H1 (cell line): ENCODE results near the gene MAP4. TPM values are rescaled to one million over a fixed set of nuclear protein-coding genes. Genes with fewer than 3 reads are reported as not detected.

Experiments used
- CTCF ChIA-PET: fragments of 300-600 bp; sonication (Branson Sonifier 250); formaldehyde crosslinking; loops from one replicate; lab custom pipeline; 2021; ENCODE audit not compliant: partially characterized antibody; lab: Charles Lee
- POLR2A ChIA-PET: fragments of 300-600 bp; sonication (Branson Sonifier 250); formaldehyde crosslinking; loops from one replicate; lab custom pipeline; 2021; ENCODE audit warnings: inconsistent platforms; ENCODE audit not compliant: partially characterized antibody; lab: Charles Lee
- DNase-seq, 2 experiments: peaks; one replicate each; pipeline versions ENCODE4 v3.0.0 to v3.0.0-alpha.2; 2010 to 2022; ENCODE audit warnings: low spot score in 2 of 2, low read depth in 1 of 2, mixed read lengths in 1 of 2
- FAIRE-seq: peaks from 2 replicates; lab custom pipeline; 2011; peaks lifted over from hg19 to GRCh38; lab: Jason Lieb, UNC
- H2AFZ ChIP-seq: 2 replicates; pipeline ENCODE4 v1.8.1; 2012; ENCODE audit warnings: low read length, inconsistent platforms
- H2AK5ac ChIP-seq: 2 replicates; pipeline ENCODE4 v1.6.1; 2013; ENCODE audit warnings: low read depth, low read length
- H2BK120ac ChIP-seq: replicated peaks from 2 replicates; pipeline ENCODE3; 2013; ENCODE audit warnings: low read depth, low read length, inconsistent platforms
- H2BK12ac ChIP-seq: 2 replicates; pipeline ENCODE4 v1.6.1; 2013; ENCODE audit warnings: low read depth, low read length
- H2BK15ac ChIP-seq: 2 replicates; pipeline ENCODE4 v1.6.1; 2013; ENCODE audit warnings: low read length
- H2BK20ac ChIP-seq: 2 replicates; pipeline ENCODE4 v1.6.1; 2013; ENCODE audit warnings: low read length
- H2BK5ac ChIP-seq: 2 replicates; pipeline ENCODE4 v1.6.1; 2013; ENCODE audit warnings: low read depth, low read length
- H3K14ac ChIP-seq: 2 replicates; pipeline ENCODE4 v1.6.1; 2013; ENCODE audit warnings: inconsistent platforms; ENCODE audit not compliant: insufficient read length
- H3K18ac ChIP-seq: 2 replicates; pipeline ENCODE4 v1.6.1; 2013; ENCODE audit warnings: low read length; ENCODE audit errors: extremely low read depth
- H3K23ac ChIP-seq: 2 replicates; pipeline ENCODE4 v1.6.1; 2013; ENCODE audit warnings: inconsistent platforms; ENCODE audit not compliant: insufficient read length
- H3K23me2 ChIP-seq: 2 replicates; pipeline ENCODE4 v1.6.1; 2013; ENCODE audit warnings: low read depth, low read length
- H3K27ac ChIP-seq: 2 replicates; pipeline ENCODE4 v1.6.1; 2011; ENCODE audit warnings: low read depth, low read length, inconsistent platforms
- H3K27me3 ChIP-seq, 4 experiments: replicated peaks in 1 of 4; 1 replicate in 1 of 4; 2 replicates in 3 of 4; pipeline versions ENCODE4 v1.6.1 to v1.8.1; 2011 to 2013; ENCODE audit warnings: low read length in 3 of 4, mild to moderate bottlenecking in 3 of 4, inconsistent platforms in 2 of 4, mixed read lengths in 2 of 4, moderate library complexity in 1 of 4; ENCODE audit not compliant: control insufficient read depth in 3 of 4, insufficient read depth in 3 of 4; ENCODE audit errors: extremely low read depth in 1 of 4
- H3K36me3 ChIP-seq, 4 experiments: 2 replicates each; pipeline versions ENCODE4 v1.6.1 to v1.8.1; 2011 to 2013; ENCODE audit warnings: mild to moderate bottlenecking in 4 of 4, low read length in 3 of 4, moderate library complexity in 2 of 4, control low read depth in 1 of 4, inconsistent platforms in 1 of 4; ENCODE audit not compliant: insufficient read depth in 4 of 4, control insufficient read depth in 2 of 4
- H3K4ac ChIP-seq: replicated peaks from 2 replicates; pipeline ENCODE3; 2013; ENCODE audit warnings: low read length, low read depth, mixed read lengths, inconsistent platforms; ENCODE audit not compliant: insufficient read length
- H3K4me1 ChIP-seq, 4 experiments: replicated peaks in 1 of 4; 1 replicate in 1 of 4; 2 replicates in 3 of 4; pipeline versions ENCODE4 v1.6.1 to v1.8.1; 2011 to 2013; ENCODE audit warnings: low read length in 3 of 4, inconsistent platforms in 2 of 4, mixed read lengths in 1 of 4; ENCODE audit not compliant: insufficient read depth in 4 of 4, control insufficient read depth in 3 of 4
- H3K4me2 ChIP-seq, 2 experiments: 2 replicates each; pipeline versions ENCODE4 v1.6.1 to v1.8.1; 2011 to 2013; ENCODE audit warnings: low read depth in 2 of 2, low read length in 2 of 2, control low read depth in 1 of 2, inconsistent platforms in 1 of 2, mild to moderate bottlenecking in 1 of 2; ENCODE audit not compliant: insufficient read depth in 1 of 2
- H3K4me3 ChIP-seq, 4 experiments: fragments of 200-600, 300-600 bp in 1 of 4; sonication (generic), shearing (Covaris generic), sonication (Bioruptor Twin) in 1 of 4; 2 replicates each; pipeline versions ENCODE4 v1.5.1 to v1.8.1; 2011 to 2016; ENCODE audit warnings: low read length in 4 of 4, low read depth in 3 of 4, control low read depth in 2 of 4, inconsistent platforms in 2 of 4, mild to moderate bottlenecking in 2 of 4, mixed read lengths in 1 of 4, moderate library complexity in 1 of 4; ENCODE audit not compliant: insufficient read depth in 2 of 4; ENCODE audit errors: extremely low read depth in 1 of 4
- H3K56ac ChIP-seq: replicated peaks from 2 replicates; pipeline ENCODE3; 2013; ENCODE audit warnings: low read depth, mild to moderate bottlenecking, mixed read lengths, low read length, inconsistent platforms; ENCODE audit not compliant: insufficient read length
- H3K79me1 ChIP-seq: 2 replicates; pipeline ENCODE4 v1.6.1; 2013; ENCODE audit warnings: low read depth, low read length, control low read depth
- H3K79me2 ChIP-seq, 2 experiments: 2 replicates each; pipeline versions ENCODE4 v1.6.1 to v1.8.1; 2012 to 2013; ENCODE audit warnings: low read length in 2 of 2, mild to moderate bottlenecking in 2 of 2, inconsistent platforms in 1 of 2; ENCODE audit not compliant: insufficient read depth in 2 of 2, control insufficient read depth in 1 of 2
- H3K9ac ChIP-seq, 4 experiments: replicated peaks in 1 of 4; 1 replicate in 1 of 4; 2 replicates in 3 of 4; pipeline versions ENCODE4 v1.6.1 to v1.8.1; 2011 to 2013; ENCODE audit warnings: low read depth in 3 of 4, low read length in 3 of 4, control low read depth in 2 of 4, mild to moderate bottlenecking in 2 of 4, moderate library complexity in 2 of 4, inconsistent platforms in 1 of 4; ENCODE audit errors: extremely low read depth in 1 of 4
- H3K9me3 ChIP-seq, 2 experiments: 2 replicates each; pipeline versions ENCODE4 v1.6.1 to v1.8.1; 2012 to 2013; ENCODE audit warnings: mild to moderate bottlenecking in 2 of 2, moderate library complexity in 2 of 2, control low read depth in 1 of 2, inconsistent platforms in 1 of 2, low read depth in 1 of 2, low read length in 1 of 2, mixed read lengths in 1 of 2; ENCODE audit not compliant: insufficient read depth in 2 of 2
- H4K20me1 ChIP-seq, 2 experiments: replicated peaks in 1 of 2; 2 replicates each; pipeline versions ENCODE3 to v1.8.1; 2011 to 2013; ENCODE audit warnings: inconsistent platforms in 2 of 2, low read length in 2 of 2, mild to moderate bottlenecking in 1 of 2; ENCODE audit not compliant: insufficient read depth in 2 of 2, control insufficient read depth in 1 of 2
- H4K5ac ChIP-seq: 2 replicates; pipeline ENCODE4 v1.6.1; 2013; ENCODE audit warnings: low read length, low read depth, mixed read lengths, inconsistent platforms; ENCODE audit not compliant: insufficient read length
- H4K8ac ChIP-seq: 2 replicates; pipeline ENCODE4 v1.8.0; 2013; ENCODE audit warnings: mild to moderate bottlenecking, moderate library complexity, low read length, inconsistent platforms; ENCODE audit not compliant: insufficient read depth; ENCODE audit errors: extremely low read depth
- H4K91ac ChIP-seq: replicated peaks from 2 replicates; pipeline ENCODE3; 2013; ENCODE audit warnings: low read length, mixed read lengths, inconsistent platforms; ENCODE audit not compliant: insufficient read length
- ASH2L ChIP-seq: fragments of 200-600, 300-600 bp; sonication (generic); IDR thresholded peaks from one replicate; pipeline ENCODE4 v1.7.1; 2017; ENCODE audit warnings: low read length
- ATF3 ChIP-seq: IDR thresholded peaks from 2 replicates; pipeline ENCODE4 v1.6.1; 2011; ENCODE audit warnings: low read depth, mild to moderate bottlenecking, low read length; ENCODE audit not compliant: insufficient read depth
- POLR2A ChIP-seq, 2 experiments: IDR thresholded peaks; 1 replicate in 1 of 2; 2 replicates in 1 of 2; pipeline ENCODE4 v1.6.1; 2011; ENCODE audit warnings: low read depth in 2 of 2, low read length in 2 of 2, mild to moderate bottlenecking in 2 of 2; ENCODE audit errors: control extremely low read depth in 1 of 2
- RXRA ChIP-seq: IDR thresholded peaks from 2 replicates; pipeline ENCODE4 v1.6.1; 2011; ENCODE audit warnings: low read depth, mild to moderate bottlenecking, low read length, moderate library complexity; ENCODE audit not compliant: insufficient read depth
- SIN3A ChIP-seq, 2 experiments: IDR thresholded peaks in 1 of 2; conservative IDR thresholded peaks in 1 of 2; 2 replicates each; pipeline ENCODE4 v1.6.1; 2011 to 2012; ENCODE audit warnings: low read length in 2 of 2, improper control_type of control experiment in 1 of 2, low read depth in 1 of 2, mild to moderate bottlenecking in 1 of 2
- SP1 ChIP-seq: IDR thresholded peaks from 2 replicates; pipeline ENCODE4 v1.6.1; 2011; ENCODE audit warnings: low read depth, low read length
- SP2 ChIP-seq: IDR thresholded peaks from 2 replicates; pipeline ENCODE4 v1.6.1; 2012; ENCODE audit warnings: mild to moderate bottlenecking, low read length, inconsistent platforms
- SUZ12 ChIP-seq: fragments of 200-600 bp; sonication (generic); IDR thresholded peaks from 2 replicates; pipeline ENCODE4 v1.6.1; 2012; ENCODE audit warnings: mild to moderate bottlenecking, inconsistent platforms, low read length, moderate library complexity, mixed read lengths
- TAF1 ChIP-seq: IDR thresholded peaks from 2 replicates; pipeline ENCODE4 v1.6.1; 2011; ENCODE audit warnings: mild to moderate bottlenecking, low read depth, low read length
- ZNF274 ChIP-seq: IDR thresholded peaks from 2 replicates; pipeline ENCODE4 v1.7.0; 2012; ENCODE audit warnings: low read length, borderline replicate concordance; ENCODE audit errors: extremely low read depth
- WGBS, 2 experiments: shearing (Covaris generic) in 1 of 2; methylation state at CpG; one replicate each; pipeline versions ENCODE4 v1.1.6 to v1.1.7; 2013 to 2015; ENCODE audit warnings: low lambda C conversion rate in 2 of 2, mixed read lengths in 2 of 2, inconsistent platforms in 1 of 2, low coverage in 1 of 2, missing lambda C conversion rate in 1 of 2; ENCODE audit not compliant: insufficient replicate concordance in 2 of 2, insufficient coverage in 1 of 2, insufficient read length in 1 of 2; ENCODE audit errors: extremely low coverage in 1 of 2, missing lambda C conversion rate in 1 of 2; 5-methylcytosine and 5-hydroxymethylcytosine counted together
- polyA plus RNA-seq, 7 experiments: library from polyadenylated mRNA; depleted of rRNA in 3 of 7; stranded (reverse) in 5 of 7; unstranded in 2 of 7; fragments of >200 nt in 5 of 7; fragments of 200-250 nt in 2 of 7; gene quantifications; 1 replicate in 5 of 7; 2 replicates in 1 of 7; 4 replicates in 1 of 7; pipeline versions ENCODE4 v1.2.1 to v1.2.3, GENCODE V29; 2011 to 2013; ENCODE audit warnings: missing spikeins in 2 of 7, mixed read lengths in 2 of 7
- total RNA-seq: library from RNA; stranded (reverse); fragmentation: NEBNext Ultra II Directional; extraction: Animal tissue kit (Norgen Biotek cat#: 25700); gene quantifications from 2 replicates; pipeline ENCODE4 v1.2.1, GENCODE V29; 2021
- TF ChIP-seq, protein P1 (sequence below): IDR thresholded peaks from 2 replicates; pipeline ENCODE4 v1.6.1; 2012; ENCODE audit warnings: inconsistent platforms

The MAP4 gene
- total and polyA plus RNA-seq, 2 of the 8 experiments (the other 6 are each of a cell fraction or from before 2014, with no cell fraction given): 67.0 to 179 TPM

DNA sequence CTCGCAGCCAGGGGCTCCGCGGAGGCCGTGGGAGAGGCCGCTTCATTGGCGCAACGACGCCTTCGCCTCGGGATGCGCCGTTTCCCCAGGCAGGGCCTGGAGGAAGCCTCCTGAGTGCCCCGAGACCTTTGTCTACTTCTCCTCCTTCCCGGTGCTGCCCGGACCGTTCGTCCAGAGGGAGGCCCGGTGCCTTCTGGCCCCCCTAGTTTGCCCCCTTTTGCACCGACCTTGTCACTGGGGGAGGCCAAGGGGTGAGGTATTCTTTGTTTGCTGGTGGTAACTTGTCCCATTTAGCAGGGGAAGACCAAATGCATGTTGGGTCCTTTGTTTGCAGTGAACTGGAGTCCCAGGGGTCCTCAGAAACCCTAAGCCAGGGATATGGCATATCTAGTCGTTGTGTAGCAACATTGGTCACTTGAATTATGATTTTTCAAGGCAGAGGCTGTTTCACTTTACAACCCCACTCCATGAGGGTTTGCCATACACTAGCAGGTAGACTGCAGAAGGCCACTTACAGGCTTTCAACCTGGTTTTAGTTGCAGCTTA is 212.7 kb downstream of the MAP4 start:
- no peak for FAIRE-seq
- POLR2A ChIA-PET: interaction anchor here (1.4 to 2.2 kb wide), 3 partner anchors 12 to 21 kb away, joined by 6 to 13 read pairs (median 10); no protein-coding TSS in a partner anchor
- DNase-seq: no peak
- TF ChIP-seq ASH2L (peak; percentile 1), SIN3A (conservative IDR thresholded peaks at IDR 0.05 in 1 of 2, IDR thresholded peaks at IDR 0.05 in 1 of 2; ENCODE audit: low read depth in 1 of 2, low read length in 2 of 2) (peak in 1 of 2 experiments; percentile 66; a peak in 2 of 4 replicates), RXRA (no peak), SUZ12 (no peak), ATF3 (no peak), POLR2A (IDR thresholded peaks at IDR 0.05; ENCODE audit: control extremely low read depth in 1 of 2, low read depth in 2 of 2, low read length in 2 of 2) (peak; percentile 58 to 67; a peak in 2 of 3 replicates), TAF1 (peak; percentile 68; the same call in 1 of the 2 replicates), SP1 (no peak), SP2 (no peak), ZNF274 (no peak)
- TF ChIP-seq, protein P1, sequence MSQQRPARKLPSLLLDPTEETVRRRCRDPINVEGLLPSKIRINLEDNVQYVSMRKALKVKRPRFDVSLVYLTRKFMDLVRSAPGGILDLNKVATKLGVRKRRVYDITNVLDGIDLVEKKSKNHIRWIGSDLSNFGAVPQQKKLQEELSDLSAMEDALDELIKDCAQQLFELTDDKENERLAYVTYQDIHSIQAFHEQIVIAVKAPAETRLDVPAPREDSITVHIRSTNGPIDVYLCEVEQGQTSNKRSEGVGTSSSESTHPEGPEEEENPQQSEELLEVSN: no peak

More for the DNA sequence above, 212.7 kb downstream of the MAP4 start:
- peak overlapping the region; percentile 81 to 96 (median 92) for H3K4me3 ChIP-seq
- H3K23ac ChIP-seq: no peak overlapping the region
- 0 out of 2 replicates have a peak, but pooled peaks cover 2% of the 10 kb centered on the region for H3K79me1 ChIP-seq
- H4K91ac ChIP-seq: peak overlapping the region; percentile 15
- peak overlapping the region; percentile 24 for H3K4ac ChIP-seq
- H2BK20ac ChIP-seq: 0 out of 2 replicates have a peak overlapping the region, but pooled peaks have one; percentile 61
- peaks cover 3 to 24% (median 11%) of the 10 kb centered on the region in 4 experiments; a peak in 4 of 8 replicates for H3K36me3 ChIP-seq
- CTCF ChIA-PET: interaction anchor here (1.6 kb wide), 1 partner anchor 21 kb away, joined by 6 read pairs; no protein-coding TSS in a partner anchor
- no peak overlapping the region for H2BK120ac ChIP-seq
- no peaks in the 10 kb centered on the region for H3K9me3 ChIP-seq
- H4K20me1 ChIP-seq: no peaks in the 10 kb centered on the region
- H3K79me2 ChIP-seq: peaks cover 0 to 19% of the 10 kb centered on the region in 2 experiments; a peak in 2 of 4 replicates
- H3K9ac ChIP-seq: peak overlapping the region; percentile 90 to 96 (median 91)
- no peaks in the 10 kb centered on the region for H3K27me3 ChIP-seq
- no peak overlapping the region for H3K14ac ChIP-seq
- peak overlapping the region; percentile 84; the same call in 1 of the 2 replicates for H4K8ac ChIP-seq
- H2AK5ac ChIP-seq: peak overlapping the region; percentile 98; the same call in 1 of the 2 replicates
- peaks cover 0 to 4% (median 2%) of the 10 kb centered on the region in 4 experiments; a peak in 3 of 7 replicates for H3K4me1 ChIP-seq
- H2BK15ac ChIP-seq: no peak overlapping the region
- WGBS, 2 experiments: 2% methylated on average over 20 of the region's 20 CpGs; no CpG with 5 or more reads in 1 of the 2 experiments
- peak overlapping the region; percentile 87 for H2BK5ac ChIP-seq
- peak overlapping the region; percentile 77 for H4K5ac ChIP-seq
- peak overlapping the region; percentile 87 for H3K18ac ChIP-seq
- H3K27ac ChIP-seq: peak overlapping the region; percentile 73
- H3K23me2 ChIP-seq: peaks cover 8% of the 10 kb centered on the region
- peak overlapping the region; percentile 72 to 85 for H3K4me2 ChIP-seq
- H3K56ac ChIP-seq: peak overlapping the region; percentile 65
- no peak overlapping the region for H2BK12ac ChIP-seq
- H2AFZ ChIP-seq: peak overlapping the region; percentile 0; the same call in 1 of the 2 replicates
